Mesendoderm (in vitro differentiated cells): ENCODE measurements around the gene SEPTIN11.

Experiments used
- DNase-seq: peaks from one replicate; pipeline ENCODE4 v3.0.0; 2013
- H2AK5ac ChIP-seq: 2 replicates; pipeline ENCODE4 v1.6.1; 2013; ENCODE audit warnings: low read length, inconsistent platforms
- H2BK120ac ChIP-seq: 2 replicates; pipeline ENCODE4 v1.6.1; 2013; ENCODE audit warnings: low read depth, mild to moderate bottlenecking, low read length, moderate library complexity, mixed read lengths
- H2BK15ac ChIP-seq: replicated peaks from 2 replicates; pipeline ENCODE4 v1.6.1; 2013; ENCODE audit warnings: low read depth, mild to moderate bottlenecking, moderate library complexity
- H2BK5ac ChIP-seq: 2 replicates; pipeline ENCODE4 v1.6.1; 2013; ENCODE audit warnings: low read length, inconsistent platforms
- H3K18ac ChIP-seq: 2 replicates; pipeline ENCODE4 v1.6.1; 2013; ENCODE audit warnings: mild to moderate bottlenecking, low read length, mixed read lengths
- H3K23ac ChIP-seq: one replicate; pipeline ENCODE4 v1.6.1; 2013; ENCODE audit warnings: low read length
- H3K27ac ChIP-seq: 2 replicates; pipeline ENCODE4 v1.5.1; 2013; ENCODE audit warnings: low read depth, mild to moderate bottlenecking, inconsistent platforms, low read length, moderate library complexity
- H3K27me3 ChIP-seq: 2 replicates; pipeline ENCODE4 v1.6.1; 2013; ENCODE audit warnings: low read length, control low read depth, mild to moderate bottlenecking, inconsistent platforms; ENCODE audit not compliant: insufficient read depth, poor library complexity
- H3K36me3 ChIP-seq: 2 replicates; pipeline ENCODE4 v1.6.1; 2013; ENCODE audit warnings: low read length, inconsistent platforms; ENCODE audit not compliant: control insufficient read depth, insufficient read depth
- H3K4ac ChIP-seq: one replicate; pipeline ENCODE4 v1.6.1; 2013; ENCODE audit warnings: low read depth, mild to moderate bottlenecking, low read length, moderate library complexity
- H3K4me1 ChIP-seq: 2 replicates; pipeline ENCODE4 v1.6.1; 2013; ENCODE audit warnings: low read depth, low read length, inconsistent platforms; ENCODE audit not compliant: control insufficient read depth
- H3K4me2 ChIP-seq: 2 replicates; pipeline ENCODE4 v1.6.1; 2013; ENCODE audit warnings: low read length
- H3K4me3 ChIP-seq: 2 replicates; pipeline ENCODE4 v1.5.1; 2013; ENCODE audit warnings: mild to moderate bottlenecking, low read length
- H3K56ac ChIP-seq: one replicate; pipeline ENCODE4 v1.6.1; 2013; ENCODE audit warnings: low read length
- H3K79me1 ChIP-seq: 2 replicates; pipeline ENCODE4 v1.6.1; 2013; ENCODE audit warnings: low read length, inconsistent platforms
- H3K79me2 ChIP-seq: 2 replicates; pipeline ENCODE4 v1.6.1; 2013; ENCODE audit warnings: mild to moderate bottlenecking, low read length; ENCODE audit not compliant: control insufficient read depth, insufficient read depth
- H3K9ac ChIP-seq: 2 replicates; pipeline ENCODE4 v1.6.1; 2013; ENCODE audit warnings: low read length, inconsistent platforms
- H4K5ac ChIP-seq: one replicate; pipeline ENCODE4 v1.6.1; 2013; ENCODE audit warnings: low read length
- H4K8ac ChIP-seq: one replicate; pipeline ENCODE4 v1.6.1; 2013; ENCODE audit warnings: low read depth, mild to moderate bottlenecking, control low read depth, low read length, moderate library complexity
- WGBS: extraction: QIAGEN DNeasy Blood & Tissue Kit; methylation state at CpG from one replicate; pipeline ENCODE4 v1.1.7; 2013; ENCODE audit warnings: low lambda C conversion rate, missing lambda C conversion rate; ENCODE audit not compliant: insufficient coverage; ENCODE audit errors: extremely low coverage; 5-methylcytosine and 5-hydroxymethylcytosine counted together

The SEPTIN11 gene

GRCh38 chr4:76968937-76969336 lies 19.4 kb downstream of the SEPTIN11 start:
- H3K4me3 ChIP-seq: no peak overlapping the region
- H3K79me2 ChIP-seq: peaks cover 36% of the 10 kb centered on the region
- H3K79me1 ChIP-seq: peaks cover 18% of the 10 kb centered on the region
- H3K4ac ChIP-seq: no peak overlapping the region
- no peak overlapping the region for H2BK120ac ChIP-seq
- H2AK5ac ChIP-seq: no peak overlapping the region
- H2BK5ac ChIP-seq: no peak overlapping the region
- no peak overlapping the region for H3K4me2 ChIP-seq
- H3K27ac ChIP-seq: no peak overlapping the region
- H3K9ac ChIP-seq: no peak overlapping the region
- no peak overlapping the region for H4K5ac ChIP-seq
- no peaks in the 10 kb centered on the region for H3K36me3 ChIP-seq
- H3K23ac ChIP-seq: no peak overlapping the region
- no peak overlapping the region for H3K56ac ChIP-seq
- no peak overlapping the region for H4K8ac ChIP-seq
- peaks cover 9% of the 10 kb centered on the region for H3K4me1 ChIP-seq
- DNase-seq: no peak
- H2BK15ac ChIP-seq: no peak overlapping the region
- H3K18ac ChIP-seq: no peak overlapping the region
- H3K27me3 ChIP-seq: no peaks in the 10 kb centered on the region
- WGBS: no CpG with 5 or more reads among the region's 4 CpGs

GRCh38 chr4:76969495-76969894 lies 19.9 kb downstream of the SEPTIN11 start:
- no peak overlapping the region for H3K4me2 ChIP-seq
- no peak overlapping the region for H3K4ac ChIP-seq
- peaks cover 35% of the 10 kb centered on the region for H3K79me2 ChIP-seq
- H2AK5ac ChIP-seq: no peak overlapping the region
- no peak overlapping the region for H3K27ac ChIP-seq
- no peak overlapping the region for H4K5ac ChIP-seq
- no peak overlapping the region for H3K9ac ChIP-seq
- no CpG with 5 or more reads among the region's 3 CpGs for WGBS
- H2BK15ac ChIP-seq: no peak overlapping the region
- no peak overlapping the region for H3K56ac ChIP-seq
- no peak overlapping the region for H3K18ac ChIP-seq
- DNase-seq: no peak
- peaks cover 9% of the 10 kb centered on the region for H3K4me1 ChIP-seq
- H2BK120ac ChIP-seq: no peak overlapping the region
- no peak overlapping the region for H4K8ac ChIP-seq
- peaks cover 17% of the 10 kb centered on the region for H3K79me1 ChIP-seq
- no peaks in the 10 kb centered on the region for H3K36me3 ChIP-seq
- no peak overlapping the region for H3K23ac ChIP-seq
- no peaks in the 10 kb centered on the region for H3K27me3 ChIP-seq
- H3K4me3 ChIP-seq: no peak overlapping the region
- H2BK5ac ChIP-seq: no peak overlapping the region

GRCh38 chr4:76969941-76970529 lies 20.5 kb downstream of the SEPTIN11 start:
- peaks cover 9% of the 10 kb centered on the region for H3K4me1 ChIP-seq
- no CpG with 5 or more reads among the region's 5 CpGs for WGBS
- no peaks in the 10 kb centered on the region for H3K27me3 ChIP-seq

GRCh38 chr4:76972306-76972705 lies 22.8 kb downstream of the SEPTIN11 start:
- Histone ChIP-seq H3K23ac (no peak overlapping the region), H3K4me2 (no peak overlapping the region), H2BK120ac (no peak overlapping the region), H3K18ac (no peak overlapping the region), H2BK15ac (no peak overlapping the region), H3K9ac (no peak overlapping the region), H3K4me3 (no peak overlapping the region), H3K27me3 (no peaks in the 10 kb centered on the region), H3K4ac (no peak overlapping the region), H3K36me3 (no peaks in the 10 kb centered on the region), H3K79me1 (peaks cover 16% of the 10 kb centered on the region), H4K5ac (no peak overlapping the region), H3K27ac (no peak overlapping the region), H3K4me1 (peaks cover 9% of the 10 kb centered on the region), H2AK5ac (no peak overlapping the region), H3K79me2 (peaks cover 31% of the 10 kb centered on the region), H4K8ac (no peak overlapping the region), H3K56ac (no peak overlapping the region), H2BK5ac (no peak overlapping the region)
- DNase-seq: no peak
- WGBS: no CpG with 5 or more reads among the region's 1 CpG

More at GRCh38 chr4:76969941-76970529, 20.5 kb downstream of the SEPTIN11 start:
- Histone ChIP-seq H4K5ac (no peak overlapping the region), H4K8ac (no peak overlapping the region), H3K79me2 (peaks cover 32% of the 10 kb centered on the region), H3K27ac (no peak overlapping the region), H3K4me2 (no peak overlapping the region), H2BK15ac (no peak overlapping the region), H2AK5ac (no peak overlapping the region), H3K4me3 (no peak overlapping the region), H2BK5ac (no peak overlapping the region), H2BK120ac (no peak overlapping the region), H3K36me3 (no peaks in the 10 kb centered on the region), H3K56ac (no peak overlapping the region), H3K79me1 (peaks cover 15% of the 10 kb centered on the region), H3K18ac (no peak overlapping the region), H3K4ac (no peak overlapping the region), H3K9ac (no peak overlapping the region), H3K23ac (no peak overlapping the region)
- DNase-seq: peak; percentile 90

- Histone ChIP-seq H2AK5ac (no peak overlapping the region), H3K4me2 (no peak overlapping the region), H3K79me1 (peaks cover 20% of the 10 kb centered on the region), H3K27me3 (no peaks in the 10 kb centered on the region), H3K4ac (no peak overlapping the region), H3K9ac (no peak overlapping the region), H3K27ac (no peak overlapping the region), H4K5ac (no peak overlapping the region), H3K4me3 (no peak overlapping the region), H3K56ac (no peak overlapping the region), H3K79me2 (peaks cover 38% of the 10 kb centered on the region), H3K4me1 (peaks cover 9% of the 10 kb centered on the region), H2BK15ac (no peak overlapping the region), H3K23ac (no peak overlapping the region), H2BK120ac (no peak overlapping the region), H4K8ac (no peak overlapping the region), H2BK5ac (no peak overlapping the region), H3K18ac (no peak overlapping the region), H3K36me3 (no peaks in the 10 kb centered on the region)
- no CpG with 5 or more reads among the region's 2 CpGs for whole genome bisulfite sequencing
- no peak for DNase-seq
Measured at GRCh38 chr4:76974150-76974549, 24.6 kb downstream of the SEPTIN11 start.

GRCh38 chr4:76977113-76977512 lies 27.6 kb downstream of the SEPTIN11 start:
- Histone ChIP-seq H3K27ac (no peak overlapping the region), H2BK15ac (no peak overlapping the region), H3K4me2 (no peak overlapping the region), H3K4me3 (no peak overlapping the region), H3K56ac (no peak overlapping the region), H2BK5ac (no peak overlapping the region), H2AK5ac (no peak overlapping the region), H3K79me1 (peaks cover 20% of the 10 kb centered on the region), H3K79me2 (peaks cover 46% of the 10 kb centered on the region), H3K4me1 (peaks cover 8% of the 10 kb centered on the region), H3K23ac (no peak overlapping the region), H2BK120ac (no peak overlapping the region), H3K9ac (no peak overlapping the region), H4K5ac (no peak overlapping the region), H3K4ac (no peak overlapping the region), H4K8ac (no peak overlapping the region), H3K27me3 (no peaks in the 10 kb centered on the region), H3K18ac (no peak overlapping the region), H3K36me3 (no peaks in the 10 kb centered on the region)
- DNase-seq: no peak
